LNCaP clone FGC (cell line): ENCODE measurements around the gene FANCE.

Experiments used
- DNase-seq: peaks from one replicate; pipeline ENCODE4 v3.0.0-alpha.2; 2011; ENCODE audit warnings: low read depth
- H3K4me3 ChIP-seq: 2 replicates; pipeline ENCODE4 v1.5.1; 2011; ENCODE audit warnings: mild to moderate bottlenecking, low read depth, low read length, control low read depth
- CTCF ChIP-seq: IDR thresholded peaks from 2 replicates; pipeline ENCODE4 v1.5.1; 2012; ENCODE audit warnings: mild to moderate bottlenecking; ENCODE audit not compliant: control insufficient read depth, insufficient read depth; ENCODE audit errors: extremely low read depth

Gene FANCE

DNA sequence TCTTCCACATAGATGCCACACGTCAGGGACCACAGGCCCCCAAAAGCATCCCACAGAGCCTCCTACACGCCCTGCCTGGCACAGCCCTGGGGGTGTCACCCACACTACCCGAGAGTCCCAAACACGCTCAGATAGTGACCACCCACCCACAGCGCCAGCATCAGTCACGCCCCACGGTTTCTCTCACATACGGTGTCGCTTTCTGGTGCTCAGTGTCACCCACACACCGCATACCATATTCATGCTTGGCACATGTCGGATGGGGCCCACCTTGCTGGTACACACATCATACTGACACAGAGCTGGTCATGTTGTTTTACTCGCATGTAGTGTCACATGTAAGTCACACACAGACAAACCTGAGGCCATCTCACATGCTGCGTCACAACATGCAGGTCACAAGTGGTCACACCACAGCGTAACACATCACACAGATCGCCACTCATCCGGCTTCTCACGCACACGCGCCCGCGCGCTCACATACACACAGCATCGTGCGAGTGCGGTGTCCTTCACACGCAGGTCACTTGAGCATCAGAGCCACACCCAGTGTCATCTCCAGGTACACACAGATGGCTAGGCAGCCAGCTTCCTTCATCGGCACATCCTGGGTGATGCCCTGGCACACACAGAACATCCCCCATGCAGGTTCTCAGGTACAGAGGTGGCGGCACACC lies 41.3 kb downstream of the FANCE start:
- no peak for DNase-seq
- H3K4me3 ChIP-seq, result no peak overlapping the region
- no peak for TF ChIP-seq CTCF

- no peak for DNase-seq
- TF ChIP-seq CTCF, result no peak
- no peak overlapping the region for H3K4me3 ChIP-seq
Observed at GRCh38 chr6:35494161-35494563, 42.0 kb downstream of the FANCE start.

DNA sequence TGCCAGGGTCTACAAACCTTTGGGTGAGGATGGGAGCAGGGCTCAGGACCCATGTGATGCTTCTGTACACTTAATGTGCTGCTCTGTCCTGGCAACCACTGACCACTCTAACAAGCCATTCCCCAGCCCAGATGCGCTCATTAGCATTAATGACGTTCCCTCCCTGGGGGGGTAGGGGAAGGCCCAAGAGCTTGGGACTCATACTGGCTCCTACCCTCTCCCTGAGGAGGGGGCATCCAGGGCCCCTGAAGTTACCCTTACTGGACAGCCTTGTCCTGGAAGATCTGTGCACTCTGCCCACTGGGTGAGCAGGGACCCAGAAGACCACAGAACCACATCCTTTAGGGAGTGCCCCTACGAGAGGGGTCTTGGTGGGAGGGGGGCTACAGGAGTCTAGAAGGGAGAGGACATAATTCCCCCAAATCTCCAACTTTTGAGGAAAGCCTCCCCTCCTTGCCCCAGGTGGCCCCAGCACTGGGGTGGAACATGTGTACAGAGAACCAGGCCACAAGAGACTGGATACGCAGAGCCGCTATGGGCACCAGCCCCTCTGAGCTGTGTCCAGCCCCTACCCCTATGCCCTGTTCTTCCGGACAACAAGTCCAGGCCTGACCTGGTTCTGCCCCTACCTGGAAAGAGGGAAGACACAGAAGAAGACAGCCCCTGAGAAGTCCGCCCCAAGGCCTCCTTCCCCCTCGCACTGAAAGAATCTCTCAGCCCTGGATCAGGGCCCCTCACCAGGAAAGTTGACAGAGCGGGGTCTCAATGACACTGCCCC lies 43.3 kb downstream of the FANCE start:
- TF ChIP-seq CTCF, result no peak
- DNase-seq, result no peak
- H3K4me3 ChIP-seq, result peak overlapping the region; percentile 69

GRCh38 chr6:35496036-35496840 lies 44.1 kb downstream of the FANCE start:
- TF ChIP-seq CTCF, result no peak
- no peak for DNase-seq
- H3K4me3 ChIP-seq, result peak overlapping the region; percentile 69

- TF ChIP-seq CTCF, result peak; percentile 23; the same call in 1 of the 2 replicates
- no peak for DNase-seq
- H3K4me3 ChIP-seq, result peak within 1 kb of the TSS; percentile 69
Observed at GRCh38 chr6:35496841-35497570, 44.9 kb downstream of the FANCE start, which contains the start of gene TEAD3. TEAD3 (minus strand) TSS chr6:35497079.
